Neural crest cell (in vitro differentiated cells): ENCODE data around the gene ITGBL1. TPM values are rescaled to one million over a fixed set of nuclear protein-coding genes. Genes with fewer than 3 reads are reported as not detected.

Source experiments
- DNase-seq: peaks from one replicate; pipeline ENCODE4 v3.0.0; 2021; ENCODE audit warnings: low read depth, mixed read lengths, low spot score
- H3K27ac Mint-ChIP-seq: one replicate; pipeline ENCODE4 v1.8.0; 2021; ENCODE audit warnings: mild to moderate bottlenecking, mixed read lengths; ENCODE audit not compliant: unreplicated experiment
- H3K27me3 Mint-ChIP-seq: 2 replicates; pipeline ENCODE4 v1.8.0; 2021; ENCODE audit warnings: low read depth, mild to moderate bottlenecking, mixed read lengths
- H3K36me3 Mint-ChIP-seq: 2 replicates; pipeline ENCODE4 v1.8.0; 2021; ENCODE audit warnings: low read depth, mild to moderate bottlenecking, mixed read lengths
- H3K4me1 Mint-ChIP-seq: 2 replicates; pipeline ENCODE4 v1.8.0; 2021; ENCODE audit warnings: mixed read lengths
- H3K4me3 Mint-ChIP-seq: one replicate; pipeline ENCODE4 v1.8.0; 2021; ENCODE audit warnings: mild to moderate bottlenecking, mixed read lengths
- H3K9me3 Mint-ChIP-seq: 2 replicates; pipeline ENCODE4 v1.8.0; 2021; ENCODE audit warnings: mixed read lengths
- CTCF ChIP-seq: fragments of 200-600 bp; sonication (generic); conservative IDR thresholded peaks from 2 replicates; pipeline ENCODE4 v1.5.0; 2021; ENCODE audit warnings: antibody characterized with exemption, mild to moderate bottlenecking
- total RNA-seq: library from RNA; stranded (reverse); gene quantifications from 2 replicates; pipeline ENCODE4 v1.2.1, GENCODE V29; 2021

The ITGBL1 gene
- total RNA-seq, 1 donor from 2014 or later = not detected

DNA sequence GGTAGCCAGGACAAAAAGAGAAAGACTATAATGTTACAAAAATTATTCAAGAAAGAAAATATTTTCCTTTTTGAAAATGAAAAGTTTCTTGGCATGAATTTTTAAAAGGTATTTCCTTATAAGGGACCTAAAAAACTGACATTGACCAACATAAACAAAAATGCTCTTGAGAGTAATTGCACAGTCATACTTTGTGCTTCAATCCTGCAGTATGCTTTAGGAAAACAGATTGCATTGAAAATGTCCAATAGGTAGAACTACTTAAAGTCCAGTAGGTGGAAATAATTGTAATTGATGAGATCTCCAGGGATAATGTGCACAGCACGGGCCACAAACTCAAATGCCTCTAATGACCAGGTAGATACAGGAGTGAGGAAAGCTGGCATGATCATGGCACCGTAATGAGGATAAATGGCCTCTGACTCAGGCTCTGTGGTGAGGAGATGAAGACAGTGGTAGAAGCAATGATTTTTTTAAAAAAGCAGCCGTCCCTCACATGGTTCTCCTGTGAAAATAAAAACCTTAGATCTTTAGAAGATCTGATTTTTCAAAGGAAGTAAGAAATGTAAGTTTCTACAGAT, 278.0 kb downstream of the ITGBL1 start:
- no peaks in the 10 kb centered on the region for H3K9me3 Mint-ChIP-seq
- no peaks in the 10 kb centered on the region for H3K27me3 Mint-ChIP-seq
- H3K4me3 Mint-ChIP-seq = no peak overlapping the region
- no peak for TF ChIP-seq CTCF
- H3K36me3 Mint-ChIP-seq = no peaks in the 10 kb centered on the region
- H3K4me1 Mint-ChIP-seq = no peaks in the 10 kb centered on the region
- no peak overlapping the region for H3K27ac Mint-ChIP-seq
- no peak for DNase-seq

DNA sequence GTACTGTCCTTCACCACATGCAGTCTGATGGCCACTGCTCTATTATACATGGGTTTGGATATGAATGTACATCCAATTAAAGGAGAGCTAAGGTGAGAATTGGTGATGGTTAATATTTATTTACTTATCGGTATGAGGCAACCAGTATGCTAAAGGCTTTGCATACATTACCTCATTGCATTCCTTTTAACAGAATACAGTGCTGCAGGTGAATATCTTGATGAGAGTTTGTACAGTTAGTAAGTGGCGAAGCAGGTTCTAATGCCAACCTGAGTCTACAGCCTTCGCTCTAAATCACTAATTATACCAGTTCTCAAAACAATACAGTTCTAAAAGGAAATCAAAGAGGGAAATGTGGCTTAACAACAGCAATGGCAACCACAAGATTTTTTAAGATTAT, 284.1 kb downstream of the ITGBL1 start:
- no peak overlapping the region for H3K4me3 Mint-ChIP-seq
- no peaks in the 10 kb centered on the region for H3K36me3 Mint-ChIP-seq
- H3K9me3 Mint-ChIP-seq = no peaks in the 10 kb centered on the region
- H3K4me1 Mint-ChIP-seq = no peaks in the 10 kb centered on the region
- DNase-seq = no peak
- H3K27me3 Mint-ChIP-seq = no peaks in the 10 kb centered on the region
- TF ChIP-seq CTCF = no peak
- H3K27ac Mint-ChIP-seq = no peak overlapping the region

- DNase-seq = no peak
- Mint-ChIP-seq H3K4me1 (no peaks in the 10 kb centered on the region), H3K36me3 (no peaks in the 10 kb centered on the region), H3K27me3 (no peaks in the 10 kb centered on the region), H3K27ac (no peak overlapping the region), H3K4me3 (no peak overlapping the region), H3K9me3 (no peaks in the 10 kb centered on the region)
- TF ChIP-seq CTCF = no peak
Measured at GRCh38 chr13:101738336-101738735, 285.9 kb downstream of the ITGBL1 start.

DNA sequence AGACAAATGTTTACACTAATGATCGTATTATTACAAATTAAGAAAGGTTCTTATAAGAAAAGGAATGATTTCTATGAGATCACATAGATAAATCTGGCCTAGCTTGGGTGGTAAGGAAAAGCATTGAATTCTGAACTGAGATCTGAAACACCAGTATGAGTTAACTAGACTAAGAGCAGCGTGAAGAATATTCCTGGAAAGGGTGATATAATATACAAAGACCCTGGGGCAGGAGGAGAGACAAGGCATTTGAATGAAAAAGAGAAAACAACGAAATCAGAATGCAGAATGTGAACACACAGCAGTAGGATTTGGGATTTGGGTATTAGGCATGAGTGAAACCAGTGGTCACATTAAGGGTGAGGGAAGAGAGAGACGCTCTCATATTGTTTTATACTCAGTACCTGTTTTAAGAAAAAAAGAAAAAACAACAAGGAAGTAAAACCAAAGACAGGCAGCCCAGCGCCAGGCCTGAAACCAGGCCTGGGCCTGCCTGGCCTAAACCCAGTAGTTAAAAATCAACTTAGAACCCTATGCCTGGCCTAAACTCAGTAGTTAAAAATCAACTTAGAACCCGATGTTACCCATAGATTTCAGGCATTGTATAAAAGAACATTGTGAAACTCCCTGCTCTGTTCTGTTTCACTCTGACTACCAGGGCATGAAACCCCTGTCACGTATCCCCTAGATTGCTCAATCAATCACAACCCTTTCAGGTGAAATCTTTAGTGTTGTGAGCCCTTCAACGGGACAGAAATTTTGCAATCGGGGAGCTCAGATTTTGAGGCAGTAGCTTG, 287.1 kb downstream of the ITGBL1 start:
- H3K27ac Mint-ChIP-seq = no peak overlapping the region

GRCh38 chr13:101746513-101746912, 294.0 kb downstream of the ITGBL1 start:
- Mint-ChIP-seq H3K4me1 (no peaks in the 10 kb centered on the region), H3K27ac (no peak overlapping the region), H3K36me3 (no peaks in the 10 kb centered on the region), H3K27me3 (peaks cover 3% of the 10 kb centered on the region), H3K4me3 (no peak overlapping the region), H3K9me3 (no peaks in the 10 kb centered on the region)
- DNase-seq = no peak
- no peak for TF ChIP-seq CTCF

More for the DNA sequence above, 287.1 kb downstream of the ITGBL1 start:
- TF ChIP-seq CTCF = no peak
- no peaks in the 10 kb centered on the region for H3K4me1 Mint-ChIP-seq
- H3K36me3 Mint-ChIP-seq = no peaks in the 10 kb centered on the region
- no peaks in the 10 kb centered on the region for H3K27me3 Mint-ChIP-seq
- H3K9me3 Mint-ChIP-seq = no peaks in the 10 kb centered on the region
- H3K4me3 Mint-ChIP-seq = no peak overlapping the region
- DNase-seq = no peak
